DMS79 (cell line): Measurements from ENCODE around the gene NCOA7.
"Not testable (repeated sequence)": the region's sequence is repeated elsewhere in the genome, so short reads cannot be mapped to it uniquely, and the experiment has no call there.

Source experiments
- DNase-seq: peaks from one replicate; lab custom pipeline; 2025; lab: John Stamatoyannopoulos, UW

Gene NCOA7

GRCh38 chr6:125871365-125871764 lies 80.6 kb downstream of the NCOA7 start:
- DNase-seq, result peak; percentile 63

DNA sequence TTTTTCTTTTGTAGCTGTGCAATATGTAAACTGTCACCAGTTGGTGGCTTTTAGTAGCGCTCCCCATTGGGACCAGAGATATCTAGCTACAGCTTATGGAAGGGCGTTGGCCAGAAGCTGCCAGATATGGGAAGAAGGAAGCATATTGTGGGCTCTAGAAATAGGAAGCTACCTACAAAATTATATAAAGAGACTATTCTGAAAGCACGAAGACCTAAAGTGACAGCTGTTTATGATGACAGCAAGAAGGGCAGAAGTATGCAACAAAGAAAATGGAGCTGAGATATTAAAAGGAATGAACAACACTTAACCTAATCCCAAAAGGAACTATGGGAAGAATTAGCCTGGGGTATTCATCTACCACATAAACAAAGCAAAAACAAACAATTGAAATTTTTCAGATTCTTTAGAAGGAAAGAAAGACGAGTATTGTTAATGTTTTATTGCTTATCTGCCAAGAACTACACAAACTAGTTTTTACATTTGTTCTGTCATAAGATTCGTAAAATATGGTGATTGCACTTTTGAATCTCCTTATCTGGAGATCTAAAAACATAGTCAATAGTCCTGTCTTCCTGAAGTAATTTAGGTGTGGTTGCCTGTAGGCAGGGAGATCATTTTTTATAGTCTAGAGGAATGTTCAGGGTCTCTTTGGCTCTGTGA lies 81.6 kb downstream of the NCOA7 start:
- no peak for DNase-seq

GRCh38 chr6:125882243-125882642 lies 91.5 kb downstream of the NCOA7 start:
- no peak for DNase-seq

GRCh38 chr6:125884634-125885371 lies 94.0 kb downstream of the NCOA7 start:
- no peak for DNase-seq

GRCh38 chr6:125886021-125886420 lies 95.3 kb downstream of the NCOA7 start:
- DNase-seq, result no peak

DNA sequence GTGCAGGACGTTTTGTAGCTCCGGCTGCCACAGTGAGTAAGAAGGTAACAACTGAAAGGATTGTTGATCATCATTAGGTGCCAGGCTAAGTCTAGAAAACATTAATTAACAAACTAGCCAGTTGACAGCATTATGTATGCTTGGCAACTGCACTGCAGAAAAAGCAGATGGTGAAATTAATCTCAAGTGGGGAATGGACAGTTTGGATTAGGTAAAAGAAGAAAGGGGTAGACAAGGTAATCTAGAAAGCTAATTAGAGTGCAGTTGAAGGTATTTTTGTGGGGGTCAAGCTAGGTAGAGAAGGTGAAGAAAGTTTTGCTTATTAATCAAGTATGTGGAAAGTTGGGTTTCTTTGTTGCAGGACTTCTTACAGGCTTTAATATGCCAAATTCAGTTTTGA lies 96.2 kb downstream of the NCOA7 start:
- no peak for DNase-seq

DNA sequence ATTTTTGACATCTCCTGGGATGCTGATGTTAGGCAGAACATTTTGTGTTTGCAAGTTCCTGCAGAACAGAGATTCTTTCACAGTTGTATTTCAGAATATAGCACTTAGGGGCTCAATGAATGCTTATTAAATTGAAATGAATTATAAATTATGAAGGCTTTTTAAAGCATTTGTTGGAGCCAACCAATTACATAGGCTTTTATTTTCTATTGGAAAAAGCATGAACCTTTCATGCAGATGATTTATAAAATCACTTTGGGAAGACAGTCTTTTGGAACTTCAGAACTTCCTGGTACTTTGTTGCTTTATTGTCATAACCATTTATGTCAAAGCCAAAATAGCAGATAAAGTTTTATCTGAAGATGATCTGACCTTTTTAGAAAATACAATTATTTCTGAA lies 96.6 kb downstream of the NCOA7 start:
- no peak for DNase-seq

- DNase-seq, result no peak
Measured at GRCh38 chr6:125888989-125889656, 98.4 kb downstream of the NCOA7 start.

GRCh38 chr6:125899726-125900182 lies 109.0 kb downstream of the NCOA7 start:
- DNase-seq, result no peak

GRCh38 chr6:125904871-125905270 lies 114.1 kb downstream of the NCOA7 start:
- DNase-seq, result no peak

DNA sequence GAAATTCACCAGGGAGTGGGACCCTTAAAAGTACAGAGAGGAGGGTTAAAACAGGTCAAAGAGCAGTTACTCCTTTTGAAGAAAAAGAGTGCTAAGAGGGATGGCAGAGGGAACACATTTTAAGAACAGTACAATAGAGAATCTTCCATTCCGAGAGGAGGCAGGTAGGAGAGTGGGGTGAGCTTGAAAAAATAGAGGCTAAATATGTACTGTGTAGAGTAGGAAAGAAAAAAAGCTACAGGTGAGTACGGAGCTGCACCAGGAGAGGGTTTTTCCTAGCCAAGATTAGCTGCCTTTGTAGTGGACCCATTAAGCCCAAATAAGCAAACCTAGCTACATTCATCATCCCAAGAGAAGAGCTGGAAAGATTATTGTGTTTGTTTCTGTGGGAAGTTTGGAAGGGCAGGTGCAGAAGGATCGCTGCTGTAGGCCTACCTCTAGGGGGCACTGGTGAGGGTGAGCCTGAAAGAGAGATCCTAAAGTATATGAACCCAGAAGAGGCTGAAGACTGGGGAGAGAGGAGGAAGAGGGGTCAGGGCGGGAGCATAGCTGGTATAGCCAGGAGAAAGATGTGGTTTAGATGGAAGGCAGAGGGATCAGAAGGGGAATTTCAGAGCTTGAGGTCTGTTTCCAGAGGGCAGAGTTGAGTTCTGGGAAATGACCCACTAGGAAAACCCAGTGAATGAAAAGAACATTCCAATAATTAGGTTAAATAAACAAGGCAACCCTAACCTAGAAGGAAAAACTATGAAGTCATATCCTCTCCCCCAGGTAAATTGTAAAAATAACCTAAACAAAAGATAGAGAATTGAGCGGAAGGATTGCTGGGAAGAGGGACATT lies 115.6 kb downstream of the NCOA7 start:
- no peak for DNase-seq

- DNase-seq, result no peak
Measured at GRCh38 chr6:125910527-125910926, 119.8 kb downstream of the NCOA7 start.

DNA sequence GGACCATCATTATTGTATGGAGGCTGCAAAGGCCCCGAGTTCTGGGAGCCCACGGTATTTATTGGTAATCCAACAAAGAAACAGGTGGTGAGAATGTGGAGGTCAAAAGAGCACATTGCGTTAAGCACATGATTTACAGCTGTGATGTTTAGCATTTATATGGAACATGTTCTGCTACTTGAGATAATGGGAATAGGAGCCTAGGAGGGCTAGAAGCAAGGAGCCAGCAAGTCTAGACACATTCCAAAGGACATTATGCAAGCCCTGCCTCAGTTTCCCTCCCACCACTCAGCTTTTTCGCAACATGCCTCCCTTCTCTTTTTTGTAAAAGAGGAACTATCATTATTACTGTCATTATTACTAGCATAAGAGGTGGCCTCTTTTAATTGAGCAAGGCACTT lies 120.3 kb downstream of the NCOA7 start:
- not testable (repeated sequence) for DNase-seq

- not testable (repeated sequence) for DNase-seq
Measured at GRCh38 chr6:125912430-125912829, 121.7 kb downstream of the NCOA7 start.

- no peak for DNase-seq
Measured at GRCh38 chr6:125913145-125913544, 122.4 kb downstream of the NCOA7 start.

DNA sequence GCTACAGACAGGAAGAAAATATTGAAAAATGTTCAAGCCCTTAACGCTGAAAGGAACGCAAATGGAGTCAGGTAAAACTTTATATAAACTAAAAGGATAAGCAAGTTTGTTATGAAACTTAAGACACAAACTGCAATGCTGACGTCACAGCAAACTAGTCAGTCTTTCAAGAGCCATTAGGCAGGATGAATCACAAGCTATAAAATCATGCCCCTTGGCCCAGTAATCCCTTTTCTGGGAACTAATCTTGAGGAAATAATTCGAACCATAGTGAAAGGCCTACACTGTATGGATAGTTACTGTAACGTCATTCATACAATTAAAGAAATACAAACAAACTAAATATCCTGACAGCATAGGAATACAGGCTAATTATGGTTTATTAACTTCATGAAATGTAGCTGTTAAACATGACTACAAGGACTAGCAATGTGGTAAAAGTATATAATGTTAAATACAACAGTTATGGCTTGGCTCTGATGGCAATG lies 123.1 kb downstream of the NCOA7 start:
- no peak for DNase-seq

DNA sequence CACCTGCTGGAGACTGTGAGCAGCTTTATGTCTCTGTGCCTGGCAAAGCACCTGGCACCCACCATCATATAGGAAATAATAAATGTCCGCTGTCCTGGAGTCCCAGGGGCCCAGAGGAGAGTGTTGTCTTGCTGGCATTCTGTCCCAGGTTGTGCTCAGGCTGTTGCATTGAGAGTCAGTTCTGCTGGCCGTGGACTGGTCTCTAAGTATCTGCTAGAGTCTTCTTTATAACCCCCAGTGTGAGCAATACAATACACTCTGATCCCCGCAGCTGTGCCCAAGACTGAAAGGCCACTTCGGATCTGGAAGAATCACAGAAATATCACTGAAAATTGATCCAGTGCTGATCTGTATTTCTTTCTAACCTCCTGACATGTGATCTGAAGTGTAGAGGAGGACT lies 127.5 kb downstream of the NCOA7 start:
- DNase-seq, result no peak

GRCh38 chr6:125918681-125919566 lies 128.2 kb downstream of the NCOA7 start:
- DNase-seq, result no peak

- no peak for DNase-seq
Measured at GRCh38 chr6:125919618-125920017, 128.9 kb downstream of the NCOA7 start.

- no peak for DNase-seq
Measured at GRCh38 chr6:125922322-125922860, 131.6 kb downstream of the NCOA7 start.
